ENCODE measurements around the gene OR4P4.

OR4P4 gene

GRCh38 chr11:55634813-55635212 lies at the start of gene OR4P4:
Gene OR4P4, plus strand, starts transcription at chr11:55635113.
- no peak for DNase-seq

- DNase-seq, result no peak
Observed at GRCh38 chr11:55607545-55607944, 27.4 kb upstream of the OR4P4 start, which contains the start of gene OR4C11. Gene OR4C11, minus strand, starts transcription at chr11:55607645. Its CDS starts 3,272 bp downstream, at chr11:55604373.

DNA sequence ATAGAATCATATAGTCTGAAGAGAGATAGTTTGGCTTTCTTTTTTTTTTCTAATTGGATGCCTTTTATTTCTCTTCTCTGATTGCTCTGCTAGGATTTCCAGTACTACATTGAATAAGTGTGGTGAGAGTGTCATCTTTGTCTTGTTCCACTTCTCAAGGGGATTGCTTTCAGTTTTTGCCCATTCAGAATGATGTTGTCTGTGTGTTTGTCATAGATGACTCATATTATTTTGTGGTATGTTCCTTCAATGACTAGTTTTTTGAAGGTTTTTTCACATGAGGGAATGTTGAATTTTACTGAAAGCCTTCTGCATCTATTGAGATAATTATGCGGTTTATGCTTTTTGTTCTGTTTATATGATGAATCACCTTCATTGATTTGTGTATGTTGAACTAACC lies 10.4 kb upstream of the OR4P4 start:
- no peak for DNase-seq

DNA sequence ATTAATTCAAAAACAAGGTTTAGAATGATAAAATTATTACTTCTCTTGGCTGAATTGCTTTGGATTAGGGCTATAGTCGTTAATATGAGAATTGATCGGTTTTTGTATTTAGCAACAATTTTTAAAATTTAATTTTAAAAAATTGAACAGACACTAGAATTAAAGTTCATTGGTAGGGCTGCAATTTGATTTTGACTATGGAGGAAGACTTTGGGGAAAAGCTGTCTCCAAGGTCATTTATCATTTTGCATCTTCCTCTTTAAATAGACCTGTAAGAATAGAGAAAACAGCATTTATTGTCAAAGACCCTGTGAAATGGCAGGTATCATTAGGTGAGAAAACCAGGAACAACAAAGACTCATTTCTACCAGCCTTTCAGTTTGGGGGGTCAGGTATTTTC lies 13.1 kb downstream of the OR4P4 start, which contains the start of gene OR4S2:
TSS of gene OR4S2 (plus strand) at position 301 of the 400 bp plus-strand sequence. CDS start 2,577 bp downstream, outside the sequence.
- no peak for DNase-seq

- no peak for DNase-seq
Observed at GRCh38 chr11:55652560-55652959, 17.6 kb downstream of the OR4P4 start.

GRCh38 chr11:55655096-55655495 lies 20.2 kb downstream of the OR4P4 start:
- DNase-seq, result no peak

DNA sequence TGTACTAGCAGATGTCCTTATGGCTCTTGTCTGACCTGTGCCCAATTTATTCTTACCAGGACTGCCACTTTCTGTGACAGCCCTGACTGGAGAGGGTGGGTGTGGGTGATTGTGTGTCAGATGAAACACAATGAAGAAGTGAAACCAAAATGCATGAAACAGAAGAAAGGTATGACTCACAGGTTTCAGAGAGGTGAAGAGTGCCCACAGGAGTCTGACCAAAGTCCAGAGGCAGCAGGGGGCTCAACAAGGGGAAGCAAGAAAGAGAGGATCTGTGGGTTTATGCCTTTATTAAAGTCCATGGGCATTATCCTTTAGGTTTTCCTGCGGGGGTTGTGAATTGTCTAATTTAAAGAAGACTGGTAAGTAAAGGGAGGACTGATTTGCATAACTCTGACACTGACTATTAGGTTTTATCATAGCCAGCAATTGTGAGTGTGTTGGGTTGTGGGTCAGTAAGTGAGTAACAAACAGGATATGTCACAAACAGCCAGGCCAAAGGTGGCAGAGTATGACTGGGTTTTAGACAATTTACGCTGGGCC lies 23.2 kb downstream of the OR4P4 start:
- DNase-seq, result no peak

GRCh38 chr11:55658608-55659007 lies 23.7 kb downstream of the OR4P4 start:
- no peak for DNase-seq

DNA sequence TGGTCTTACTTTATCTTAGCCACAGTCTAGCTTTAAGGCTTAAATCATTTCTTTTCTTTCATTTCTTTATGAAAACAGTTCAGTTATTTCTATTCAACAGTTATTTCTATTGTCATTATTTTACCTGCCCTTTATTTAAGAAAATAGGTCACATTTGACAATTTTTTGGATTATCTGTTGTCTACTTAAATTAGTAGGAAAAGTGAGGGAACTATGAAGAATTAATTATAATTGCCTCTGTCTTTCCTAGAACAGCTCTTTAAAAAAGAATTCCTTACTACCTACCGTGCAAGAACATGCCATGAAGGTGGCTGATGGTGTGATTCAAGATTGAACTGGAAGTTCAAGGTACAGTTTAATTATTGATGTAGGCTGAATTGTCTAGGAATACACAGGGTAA lies 27.0 kb downstream of the OR4P4 start, which contains the start of gene OR4C6:
TSS of gene OR4C6 (plus strand) at position 301 of the 400 bp plus-strand sequence. CDS start 2,966 bp downstream, outside the sequence.
- no peak for DNase-seq

GRCh38 chr11:55669376-55669775 lies 34.5 kb downstream of the OR4P4 start:
- no peak for DNase-seq

DNA sequence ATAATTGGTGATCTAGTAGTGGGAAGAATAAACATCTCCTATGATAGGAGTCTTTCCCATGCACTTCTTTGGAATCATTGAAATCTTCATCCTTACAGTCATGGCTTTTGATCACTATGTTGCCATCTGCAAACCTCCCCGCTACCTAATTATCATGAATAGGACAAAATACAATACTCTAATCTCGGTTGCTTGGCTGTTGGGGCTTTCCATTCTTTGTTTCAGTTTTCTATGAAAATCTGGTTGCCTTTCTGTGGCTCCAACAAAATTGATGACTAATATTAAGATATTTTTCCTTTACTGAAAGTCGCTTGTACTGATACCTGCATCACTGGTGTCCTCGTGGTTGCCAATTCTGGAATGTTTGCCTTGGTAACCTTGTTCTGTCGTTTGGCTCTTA lies 38.9 kb downstream of the OR4P4 start:
- no peak for DNase-seq
